Endometrium (tissue), 2 donors: ENCODE measurements around the gene RASA3.
A peak's percentile ranks its signal among the peaks of the same experiment; 100 is the strongest.
"Not testable (repeated sequence)": the region's sequence is repeated elsewhere in the genome, so short reads cannot be mapped to it uniquely, and the experiment has no call there.

Experiments used
- FAIRE-seq: peaks from 2 replicates; lab custom pipeline; 2012; peaks lifted over from hg19 to GRCh38; lab: Jason Lieb, UNC
- donor health status: control.
- donor health status: control.

Gene RASA3

DNA sequence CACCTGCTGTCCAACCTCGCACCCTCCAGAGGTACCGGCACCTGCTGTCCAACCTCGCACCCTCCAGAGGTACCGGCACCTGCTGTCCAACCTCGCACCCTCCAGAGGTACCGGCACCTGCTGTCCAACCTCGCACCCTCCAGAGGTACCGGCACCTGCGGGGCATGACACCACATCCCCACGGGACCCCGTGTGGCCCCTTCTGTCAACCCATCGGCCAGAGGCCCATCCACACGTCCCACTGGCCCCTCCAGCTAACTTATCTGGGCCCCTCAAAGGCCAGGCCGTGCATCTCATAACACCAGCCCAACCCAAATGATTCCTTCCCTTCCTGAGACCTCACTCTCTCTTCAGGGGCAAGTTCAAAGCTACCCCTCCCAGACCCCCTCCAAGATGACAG lies 6.3 kb downstream of the RASA3 start:
- FAIRE-seq = not testable (repeated sequence)

DNA sequence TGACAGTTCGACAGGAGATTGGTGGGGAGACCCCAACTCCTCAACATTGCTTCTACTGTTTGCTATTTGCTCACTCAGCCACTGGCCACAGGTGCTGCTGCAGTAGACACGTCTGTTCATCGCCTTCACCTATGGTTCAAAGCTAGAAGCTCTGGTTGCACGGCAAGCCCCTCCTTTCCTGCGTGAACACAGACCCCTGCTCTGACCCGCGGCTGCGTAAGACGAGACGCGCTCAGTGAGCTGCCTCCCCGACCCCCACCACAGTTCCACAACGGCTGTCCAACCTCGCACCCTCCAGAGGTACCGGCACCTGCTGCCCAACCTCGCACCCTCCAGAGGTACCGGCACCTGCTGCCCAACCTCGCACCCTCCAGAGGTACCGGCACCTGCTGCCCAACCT lies 6.8 kb downstream of the RASA3 start:
- no peak for FAIRE-seq

DNA sequence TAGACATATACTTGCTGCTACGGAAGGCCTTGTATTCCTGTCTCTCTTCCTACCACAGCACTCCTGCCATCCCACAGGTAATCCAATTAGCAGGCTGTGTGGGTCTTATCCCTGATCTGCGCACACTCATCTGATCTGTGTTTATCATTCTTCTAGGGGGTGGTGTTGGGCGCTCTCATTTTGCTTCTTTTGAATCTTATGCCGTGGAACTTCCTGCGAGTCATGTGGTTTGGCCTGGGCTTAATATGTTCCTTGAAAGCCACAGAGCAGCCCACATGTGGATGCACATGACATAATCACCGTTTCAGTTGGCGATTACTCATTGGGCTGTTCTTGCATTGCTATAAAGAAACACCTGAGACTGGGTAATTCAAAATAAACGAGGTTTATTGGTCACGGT lies 7.5 kb downstream of the RASA3 start:
- no peak for FAIRE-seq

DNA sequence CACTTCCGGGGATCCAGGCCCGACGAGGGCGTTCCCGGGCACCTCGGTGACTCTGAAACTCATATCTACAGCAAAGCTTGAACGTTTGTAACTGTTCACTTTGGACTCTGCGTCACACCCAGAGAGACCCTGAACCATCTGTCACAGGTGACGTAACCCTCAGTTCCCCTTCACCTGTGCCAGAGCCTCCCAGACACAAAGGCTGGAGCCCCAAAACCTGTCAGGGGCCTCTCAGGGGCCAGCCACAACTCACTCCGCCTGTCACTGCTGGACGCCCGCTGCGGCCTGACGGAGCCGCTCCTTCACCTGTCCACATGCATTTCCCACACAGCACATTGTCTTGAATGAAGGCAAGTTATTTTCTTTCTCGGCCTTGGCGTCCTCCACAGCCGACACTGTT lies 8.0 kb downstream of the RASA3 start:
- no peak for FAIRE-seq

DNA sequence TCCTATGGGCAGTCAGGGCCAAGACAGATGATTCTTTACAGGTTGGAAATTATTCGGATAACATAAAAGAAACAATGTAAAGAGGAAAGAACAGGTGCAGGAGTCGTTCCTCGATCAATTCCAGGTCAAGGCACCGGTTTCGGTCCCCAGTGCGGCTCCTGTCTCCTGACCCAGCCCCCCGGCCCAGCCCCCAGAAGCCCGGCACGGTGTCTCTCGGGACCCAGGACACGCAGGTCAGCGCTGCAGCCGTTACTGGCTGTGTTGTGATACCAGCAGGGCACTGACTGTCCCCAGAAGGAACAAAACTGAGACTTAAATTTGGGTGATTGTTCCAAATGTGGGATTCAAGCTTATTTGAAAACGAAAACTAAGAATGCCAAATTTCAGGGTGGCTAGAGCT lies 8.5 kb downstream of the RASA3 start:
- no peak for FAIRE-seq

DNA sequence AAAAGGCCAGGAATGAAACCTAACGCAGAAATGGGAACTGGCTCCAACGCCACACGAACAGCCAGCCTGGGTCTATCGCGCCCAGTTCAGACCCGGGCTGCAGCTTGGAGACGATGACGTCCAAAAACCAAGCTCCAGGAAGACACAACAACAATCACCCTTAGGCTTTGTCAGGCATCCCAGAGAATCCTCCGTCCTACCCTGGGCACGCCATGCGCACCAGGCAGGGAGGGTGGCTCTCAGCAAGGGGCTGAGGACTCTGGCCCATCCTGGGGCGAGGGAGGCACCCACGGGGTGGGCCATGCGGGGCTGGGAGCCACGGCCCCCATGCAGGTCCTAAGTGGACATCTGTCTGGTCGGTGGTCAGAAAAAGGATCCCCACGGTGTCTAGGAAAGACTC lies 9.0 kb downstream of the RASA3 start:
- FAIRE-seq = no peak

DNA sequence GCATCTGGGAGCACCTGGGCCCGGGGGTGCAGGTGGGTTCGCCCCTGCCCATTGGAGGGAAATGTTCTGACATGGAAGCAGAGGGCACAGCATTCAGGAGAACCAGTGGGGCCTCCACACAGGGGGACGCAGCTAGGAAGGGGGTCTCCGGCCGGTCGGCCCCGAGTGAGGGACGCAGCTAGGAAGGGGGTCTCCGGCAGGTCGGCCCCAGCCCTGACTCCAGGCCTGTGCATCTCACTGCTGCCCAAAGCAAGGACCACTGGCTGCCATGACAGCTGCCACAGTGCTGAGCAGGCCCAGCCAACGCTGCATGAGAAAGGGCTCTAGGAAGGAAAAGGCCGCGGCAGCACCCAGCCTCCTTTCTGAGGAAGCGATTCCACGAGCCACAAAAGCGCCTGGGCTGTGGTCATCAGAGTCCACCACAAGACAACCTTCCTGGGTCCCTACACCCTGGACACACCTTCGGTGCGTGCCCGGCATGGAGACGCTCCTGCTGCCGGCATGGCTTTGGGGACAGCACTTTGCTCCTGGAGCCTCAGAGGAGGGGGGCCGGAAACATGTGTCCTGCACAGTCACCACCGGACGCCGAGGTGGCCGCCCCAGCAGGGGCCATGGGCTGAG lies 9.7 kb downstream of the RASA3 start:
- FAIRE-seq = no peak

DNA sequence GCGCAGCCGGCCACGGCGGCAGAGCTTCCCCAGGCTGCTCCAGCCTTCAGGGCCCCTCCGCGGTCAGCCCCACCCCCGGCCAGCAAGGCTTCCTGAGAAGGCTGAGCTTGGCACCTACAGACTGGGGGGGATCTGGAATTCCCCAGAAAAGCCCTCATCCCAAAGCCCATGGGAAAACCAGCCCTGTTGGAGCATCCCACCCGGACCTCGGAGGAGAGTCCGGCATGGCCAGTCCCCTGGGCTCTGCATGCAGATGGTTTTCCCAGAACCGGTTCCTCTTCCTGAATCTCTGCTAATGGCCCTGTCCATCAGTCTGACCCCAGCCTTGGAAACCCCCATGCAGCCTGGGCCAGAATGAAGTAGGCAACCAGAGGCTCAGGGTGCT lies 10.3 kb downstream of the RASA3 start:
- no peak for FAIRE-seq

DNA sequence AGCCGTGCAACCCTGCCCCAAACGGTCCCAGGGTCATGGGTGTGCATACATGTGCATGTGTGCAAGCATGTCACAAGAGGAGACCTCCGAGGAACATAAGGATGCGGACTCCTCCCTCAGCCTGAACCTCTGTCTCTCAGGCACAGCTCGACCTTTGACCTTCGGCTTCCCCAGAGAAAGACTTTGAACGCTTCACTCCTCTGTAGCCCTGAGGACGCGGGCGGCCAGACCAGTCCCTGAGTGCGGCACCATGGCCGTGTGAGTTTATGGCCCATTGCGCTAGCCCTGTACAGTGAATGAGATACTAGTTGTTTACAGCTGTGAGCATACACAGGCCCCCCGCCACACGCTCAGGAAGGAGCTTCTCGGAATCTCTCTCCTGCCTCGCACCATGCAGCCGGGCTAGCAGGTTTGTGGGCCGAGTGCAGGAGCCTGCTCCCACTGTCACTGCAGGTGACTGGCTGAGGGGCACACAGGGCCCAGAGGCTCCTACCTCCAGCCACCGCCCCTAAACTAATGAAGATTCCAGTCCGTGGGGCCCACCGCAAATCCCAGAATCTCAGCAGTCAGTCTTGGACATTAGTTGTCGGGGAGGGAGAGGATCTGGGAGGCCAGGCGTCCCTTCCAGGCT lies 10.8 kb downstream of the RASA3 start:
- FAIRE-seq = no peak

DNA sequence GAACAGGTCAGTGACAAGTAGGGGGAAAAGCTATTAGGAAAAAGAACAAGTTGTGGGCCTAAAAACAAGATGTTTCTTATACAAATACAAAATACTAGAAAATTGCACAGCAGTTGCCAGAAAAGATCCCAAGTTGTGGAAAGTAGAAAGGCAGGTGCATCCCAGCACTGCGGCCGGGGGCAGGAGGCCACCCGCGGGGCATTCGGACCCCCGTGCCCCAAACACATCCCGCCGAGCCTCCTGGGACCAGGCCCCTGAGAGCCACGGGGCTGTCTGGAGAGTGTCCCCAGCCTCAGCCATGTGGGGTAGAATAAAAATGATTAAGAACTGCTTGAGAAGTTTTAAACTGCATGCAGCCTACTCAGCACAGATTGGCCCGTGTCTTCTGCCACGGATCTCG lies 11.4 kb downstream of the RASA3 start:
- no peak for FAIRE-seq

DNA sequence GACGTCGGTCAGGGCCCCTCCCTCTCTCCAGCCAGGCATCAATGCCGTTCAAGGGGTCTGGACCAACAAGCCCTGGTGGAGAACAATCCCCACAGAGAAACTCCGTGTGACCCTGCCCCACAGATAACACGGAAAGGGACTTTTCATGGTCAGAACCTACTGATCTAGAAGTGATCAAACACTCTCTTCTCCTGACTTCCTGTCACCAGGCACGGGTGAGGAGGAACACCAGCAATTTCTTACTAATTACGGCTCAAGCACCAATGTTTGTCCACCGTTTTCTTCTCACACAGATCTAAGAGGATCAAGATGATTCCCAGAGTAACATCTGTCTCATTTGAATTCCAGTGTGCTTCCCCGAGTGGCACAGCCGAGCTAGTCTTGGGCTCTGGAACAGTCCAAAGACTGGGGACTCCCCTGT lies 11.8 kb downstream of the RASA3 start:
- no peak for FAIRE-seq

DNA sequence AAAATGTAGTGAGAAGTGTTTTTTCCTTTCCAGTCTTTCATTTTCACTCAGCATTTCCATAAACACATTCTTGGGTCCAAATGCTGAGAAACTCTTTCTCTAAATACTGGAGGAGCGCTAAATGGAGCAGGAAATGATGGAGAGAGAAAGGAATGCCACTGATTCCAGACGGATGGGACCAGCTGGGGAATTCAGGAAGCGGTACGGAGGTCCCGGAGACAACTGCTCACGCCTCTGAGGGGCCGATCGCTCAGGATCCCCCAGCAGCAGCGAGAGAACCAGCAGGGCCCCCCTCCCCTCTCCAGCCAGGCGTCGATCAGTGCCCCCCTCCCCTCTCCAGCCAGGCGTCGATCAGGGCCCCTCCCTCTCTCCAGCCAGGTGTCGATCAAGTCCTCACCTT lies 13.2 kb downstream of the RASA3 start:
- FAIRE-seq = peak; percentile 70

DNA sequence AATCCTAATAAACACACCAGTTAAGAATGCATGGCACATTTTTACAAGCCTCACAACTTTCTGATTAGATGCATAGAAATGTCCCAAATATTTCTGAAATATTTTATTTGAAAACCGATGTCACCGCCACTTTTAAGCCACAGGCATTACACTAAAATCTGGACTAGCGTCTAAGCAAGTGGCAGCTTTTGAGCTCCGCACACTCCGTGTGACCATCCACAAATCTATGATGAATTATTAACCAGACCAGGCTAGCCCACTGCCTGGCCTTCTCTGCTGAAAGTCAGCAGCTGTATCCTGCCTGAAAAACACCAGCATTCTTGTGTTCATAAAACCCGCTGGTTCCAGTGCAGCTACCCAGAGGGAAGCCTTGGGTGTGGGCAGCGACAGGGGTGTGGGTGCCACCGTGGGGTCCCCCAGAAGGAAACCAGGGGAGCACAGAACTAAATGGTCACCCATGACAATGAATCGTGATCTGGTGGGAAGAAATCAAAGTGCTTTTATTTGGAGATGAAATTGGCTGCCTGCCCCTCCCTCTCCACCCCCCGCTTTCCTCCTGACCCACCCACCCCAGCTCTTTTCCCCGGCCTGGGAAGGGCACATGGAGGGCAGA lies 13.8 kb downstream of the RASA3 start:
- FAIRE-seq = no peak

DNA sequence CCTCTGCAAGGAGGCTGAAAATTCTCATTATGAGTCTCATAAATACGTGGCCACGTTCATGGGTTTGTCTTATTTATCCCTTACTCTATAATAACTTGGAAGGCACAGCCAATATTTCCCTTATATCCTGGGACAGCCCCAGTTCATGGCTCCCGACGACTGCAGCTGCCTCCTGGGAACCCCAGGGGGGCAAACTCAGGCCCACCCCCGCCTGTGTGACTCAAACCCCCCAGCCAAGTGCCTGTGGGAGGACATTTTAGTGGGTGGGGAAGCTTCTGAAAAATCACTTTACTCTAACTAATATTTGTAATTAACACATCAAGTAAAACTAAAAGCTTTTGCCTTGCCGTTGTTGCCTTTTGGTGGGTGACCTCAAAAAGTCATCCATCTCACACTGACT lies 14.3 kb downstream of the RASA3 start:
- FAIRE-seq = no peak

DNA sequence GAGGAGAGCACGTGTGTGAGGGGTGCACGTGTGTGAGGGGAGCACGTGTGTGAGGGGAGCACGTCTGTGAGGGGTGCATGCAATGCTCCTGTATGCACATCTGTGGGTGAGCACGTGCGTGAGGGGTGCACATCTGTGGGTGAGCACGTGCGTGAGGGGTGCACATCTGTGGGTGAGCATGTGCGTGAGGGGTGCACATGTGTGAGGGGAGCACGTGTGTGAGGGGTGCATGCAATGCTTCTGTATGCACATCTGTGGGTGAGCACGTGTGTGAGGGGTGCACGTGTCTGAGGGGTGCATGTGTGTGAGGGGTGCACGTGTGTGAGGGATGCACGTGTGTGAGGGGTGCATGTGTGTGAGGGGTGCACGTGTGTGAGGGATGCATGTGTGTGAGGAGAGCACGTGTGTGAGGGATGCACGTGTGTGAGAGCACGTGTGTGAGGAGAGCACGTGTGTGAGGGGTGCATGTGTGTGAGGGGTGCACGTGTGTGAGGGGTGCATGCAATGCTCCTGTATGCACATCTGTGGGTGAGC lies 15.0 kb downstream of the RASA3 start:
- not testable (repeated sequence) for FAIRE-seq

DNA sequence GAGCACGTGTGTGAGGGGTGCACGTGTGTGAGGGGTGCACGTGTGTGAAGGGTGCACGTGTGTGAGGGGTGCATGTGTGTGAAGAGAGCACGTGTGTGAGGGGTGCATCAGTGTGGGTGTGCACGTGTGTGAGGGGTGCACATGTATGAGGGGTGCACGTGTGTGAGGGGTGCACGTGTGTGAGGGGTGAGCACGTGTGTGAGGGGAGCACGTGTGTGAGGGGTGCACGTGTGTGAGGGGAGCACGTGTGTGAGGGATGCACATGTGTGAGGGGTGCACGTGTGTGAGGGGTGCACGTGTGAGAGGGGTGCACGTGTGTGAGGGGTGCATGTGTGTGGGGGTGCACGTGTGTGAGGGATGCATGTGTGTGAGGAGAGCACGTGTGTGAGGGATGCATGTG lies 15.7 kb downstream of the RASA3 start:
- FAIRE-seq = no peak

DNA sequence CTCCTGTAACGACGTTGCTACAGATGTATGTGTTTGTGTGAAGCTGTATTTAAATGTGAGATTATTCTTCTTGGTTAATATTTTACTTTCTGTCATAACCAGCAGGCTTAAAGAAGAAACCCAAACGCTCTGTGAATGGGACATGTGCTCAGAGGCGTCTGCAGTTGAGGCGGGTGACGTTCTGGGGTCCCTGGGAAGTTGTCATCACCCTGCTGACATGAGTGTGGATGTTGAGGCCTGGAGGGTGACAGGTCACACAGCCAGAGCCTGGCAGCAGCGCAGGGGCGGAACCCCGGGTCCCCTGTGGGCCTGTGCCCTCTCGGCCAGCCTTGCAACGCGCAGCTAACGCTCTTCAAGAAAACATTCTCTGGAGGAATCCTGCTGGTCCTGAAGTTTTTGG lies 16.6 kb downstream of the RASA3 start:
- FAIRE-seq = no peak

DNA sequence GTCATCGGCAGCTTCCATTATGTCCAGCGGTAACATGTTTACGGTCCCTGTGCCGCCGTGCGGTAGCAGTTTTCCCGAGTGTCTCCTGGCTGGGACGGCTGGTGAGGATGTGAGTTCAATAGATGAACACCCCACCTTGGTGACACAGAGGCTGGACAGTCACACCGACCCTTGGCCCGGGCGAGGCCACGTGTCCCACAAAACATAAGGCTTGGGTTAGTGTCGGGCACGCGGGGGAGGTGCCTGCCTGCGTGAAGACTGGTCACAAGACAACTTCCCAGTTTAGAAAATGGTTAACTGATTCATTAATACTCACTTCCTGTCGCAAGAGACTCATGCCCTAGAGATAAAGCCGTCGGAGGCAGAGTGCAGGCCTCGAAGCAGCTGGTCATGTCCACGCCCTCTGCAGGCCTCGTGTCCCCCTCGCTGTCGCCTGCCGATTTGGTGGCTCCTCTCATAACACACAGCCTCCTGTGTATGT lies 17.2 kb downstream of the RASA3 start:
- no peak for FAIRE-seq

DNA sequence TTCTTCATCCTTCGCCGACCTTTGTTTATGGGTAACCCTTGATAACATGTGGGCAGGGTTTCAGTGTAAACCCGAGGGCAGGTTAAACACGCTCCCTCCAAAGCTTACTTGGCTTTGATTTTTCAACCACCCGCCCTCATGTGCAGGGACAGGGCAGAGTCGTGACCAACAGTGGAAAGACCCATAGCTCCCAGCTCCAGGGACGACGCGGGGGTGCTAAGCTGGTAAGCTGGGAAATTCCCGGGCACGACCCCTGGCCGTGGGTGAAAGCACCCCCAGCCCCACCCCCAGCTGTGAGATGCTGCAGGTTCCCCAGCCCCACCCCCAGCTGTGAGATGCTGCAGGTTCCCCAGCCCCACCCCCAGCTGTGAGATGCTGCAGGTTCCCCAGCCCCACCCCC lies 17.8 kb downstream of the RASA3 start:
- FAIRE-seq = not testable (repeated sequence)

DNA sequence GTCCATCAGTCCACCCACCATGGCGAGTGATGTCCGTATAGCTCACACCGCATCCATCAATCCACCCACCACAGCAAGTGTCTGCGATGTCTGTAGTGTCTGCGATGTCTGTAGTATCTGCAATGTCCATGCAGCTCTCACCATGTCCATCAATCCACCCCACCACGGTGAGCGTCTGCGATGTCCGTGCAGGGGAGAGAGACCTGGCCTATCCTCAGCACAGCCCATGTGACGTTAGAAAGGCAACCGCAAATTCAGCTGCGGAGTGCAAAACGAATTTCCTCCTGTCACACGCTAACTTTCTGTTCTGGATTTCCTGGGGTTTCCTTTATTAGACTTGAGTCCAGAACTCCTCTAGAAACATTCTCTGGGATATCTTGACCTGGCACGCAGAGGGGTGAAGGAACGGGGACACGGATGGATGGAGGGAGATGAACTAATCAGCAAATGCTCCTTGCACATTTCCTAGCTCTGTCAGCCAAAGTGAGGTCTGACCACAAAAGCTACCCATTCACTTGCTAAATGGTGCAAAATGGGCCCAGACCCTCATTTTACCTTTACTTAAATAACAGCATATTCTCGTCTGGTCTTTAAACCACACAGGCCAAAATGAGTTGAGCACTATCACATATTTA lies 18.3 kb downstream of the RASA3 start:
- no peak for FAIRE-seq

DNA sequence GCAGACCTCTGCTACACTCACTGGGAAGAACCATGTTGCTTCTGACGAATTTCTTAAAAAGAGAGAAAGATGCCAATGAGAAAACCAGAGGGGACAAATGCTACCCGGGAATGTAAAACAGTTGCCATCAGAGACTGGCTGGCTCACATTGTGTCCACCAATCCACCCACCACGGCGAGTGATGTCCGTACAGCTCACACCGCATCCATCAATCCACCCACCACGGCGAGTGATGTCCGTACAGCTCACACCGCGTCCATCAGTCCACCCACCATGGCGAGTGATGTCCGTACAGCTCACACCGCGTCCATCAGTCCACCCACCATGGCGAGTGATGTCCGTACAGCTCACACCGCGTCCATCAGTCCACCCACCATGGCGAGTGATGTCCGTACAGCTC lies 19.0 kb downstream of the RASA3 start:
- FAIRE-seq = not testable (repeated sequence)

DNA sequence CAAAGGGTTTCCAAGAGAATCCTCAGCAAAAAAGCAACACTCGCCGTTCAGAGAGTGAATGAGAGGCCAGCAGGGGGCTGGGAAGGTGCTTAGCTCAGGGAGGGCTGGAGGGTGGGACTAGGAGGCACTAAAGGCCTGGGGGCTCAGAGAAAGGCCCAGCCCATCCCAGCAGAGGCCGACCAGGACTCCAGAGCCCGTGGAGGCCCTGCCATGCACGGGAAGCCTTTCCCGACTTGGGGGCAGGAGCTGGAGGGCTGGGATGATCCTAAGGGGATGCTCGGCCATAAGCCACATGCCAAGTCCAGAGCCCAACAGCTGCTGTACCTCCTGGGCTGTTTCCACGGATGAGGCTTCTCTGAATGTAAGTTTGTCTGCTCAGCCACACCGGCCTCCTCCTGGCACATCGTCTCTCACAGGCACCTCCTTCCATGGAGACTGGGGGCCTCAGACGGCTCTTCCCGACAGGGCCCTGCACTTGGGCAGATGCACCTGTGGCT lies 19.5 kb downstream of the RASA3 start:
- FAIRE-seq = no peak
